Hippocampal formation (tissue), 2 donors: ENCODE results near the gene SLC12A5.

Source experiments
- DNase-seq, 2 donors: peaks; one replicate each; lab custom pipeline; 2025; lab: John Stamatoyannopoulos, UW

SLC12A5 gene

GRCh38 chr20:46108976-46109375, 80.0 kb downstream of the SLC12A5 start:
- no peak for DNase-seq
